HCT116 (cell line): ENCODE measurements around the gene BPIFB1. TPM values are rescaled to one million over a fixed set of nuclear protein-coding genes. Genes with fewer than 3 reads are reported as not detected.

Experiments used
- ATAC-seq: fragments of 200-7000 bp; cut with Tn5 transposase; 2 replicates; pipeline ENCODE4 v1.9.1; 2020; ENCODE audit warnings: mild to moderate bottlenecking, moderate library complexity
- BruUV-seq: library from RNA; stranded (reverse); fragments of 400-500 nt; replicated peaks from 2 replicates; lab custom pipeline; 2021; lab: Mats Ljungman, UMichigan
- CTCF ChIA-PET: fragments of 300-600 bp; sonication (Branson Sonifier 250); formaldehyde crosslinking; loops from one replicate; lab custom pipeline; 2021; ENCODE audit warnings: antibody characterized with exemption; lab: Charles Lee
- POLR2A ChIA-PET: fragments of 300-600, 350-600 bp; sonication (Branson Sonifier 250); formaldehyde crosslinking; loops from one replicate; lab custom pipeline; 2021; ENCODE audit warnings: antibody characterized with exemption; lab: Charles Lee
- RAD21 ChIA-PET, 2 experiments: fragments of 300-600 bp; sonication (Branson Sonifier 250); formaldehyde crosslinking; loops; one replicate each; lab custom pipeline; 2023; ENCODE audit warnings: low total read pairs in 2 of 2; ENCODE audit not compliant: uncharacterized antibody in 2 of 2, unreplicated experiment in 2 of 2, low non-redundant PET in 1 of 2; lab: Charles Lee
- DNase-seq: peaks from one replicate; pipeline ENCODE4 v3.0.0-alpha.2; 2010; ENCODE audit warnings: low read depth, low spot score
- H2AFZ ChIP-seq: fragments of 200-600 bp; shearing (Covaris generic), sonication (generic); 2 replicates; pipeline ENCODE4 v1.6.1; 2017; ENCODE audit warnings: low read depth, mixed run types, mixed read lengths, antibody characterized with exemption, low read length; ENCODE audit not compliant: poor library complexity, severe bottlenecking
- H3K27ac ChIP-seq: 2 replicates; pipeline ENCODE4 v1.5.1; 2012; ENCODE audit warnings: low read depth, low read length
- H3K27me3 ChIP-seq: fragments of 200-600 bp; sonication (generic); 2 replicates; pipeline ENCODE4 v1.6.1; 2016; ENCODE audit warnings: mixed run types, low read length, mixed read lengths; ENCODE audit not compliant: insufficient read depth
- H3K36me3 ChIP-seq, 2 experiments: fragments of 200-500 bp in 1 of 2; fragments of 200-600 bp in 1 of 2; sonication (Bioruptor generic) in 1 of 2; sonication (generic) in 1 of 2; 2 replicates each; pipeline versions ENCODE4 v1.5.1 to v1.6.1; 2014 to 2016; ENCODE audit warnings: low read length in 2 of 2, inconsistent platforms in 1 of 2, mixed read lengths in 1 of 2, mixed run types in 1 of 2; ENCODE audit not compliant: insufficient read depth in 2 of 2, control insufficient read depth in 1 of 2
- H3K4me1 ChIP-seq, 2 experiments: fragments of 200-600 bp in 1 of 2; sonication (generic) in 1 of 2; 2 replicates each; pipeline versions ENCODE4 v1.5.1 to v1.6.1; 2012 to 2017; ENCODE audit warnings: low read length in 2 of 2, inconsistent platforms in 1 of 2, mild to moderate bottlenecking in 1 of 2, mixed read lengths in 1 of 2, mixed run types in 1 of 2, moderate library complexity in 1 of 2; ENCODE audit not compliant: insufficient read depth in 2 of 2, control insufficient read depth in 1 of 2
- H3K4me2 ChIP-seq: fragments of 200-600 bp; sonication (generic); 2 replicates; pipeline ENCODE4 v1.6.1; 2017; ENCODE audit warnings: mixed run types, low read length, mixed read lengths
- H3K4me3 ChIP-seq, 2 experiments: fragments of 200-600 bp in 1 of 2; sonication (generic) in 1 of 2; replicated peaks in 1 of 2; 2 replicates each; pipeline ENCODE4 v1.5.1; 2011 to 2016; ENCODE audit warnings: low read length in 2 of 2, control low read depth in 1 of 2, low read depth in 1 of 2, mild to moderate bottlenecking in 1 of 2, mixed read lengths in 1 of 2, mixed run types in 1 of 2
- H3K79me2 ChIP-seq: fragments of 200-600 bp; sonication (generic); 2 replicates; pipeline ENCODE4 v1.6.1; 2017; ENCODE audit warnings: mild to moderate bottlenecking, mixed run types, low read length, moderate library complexity, mixed read lengths; ENCODE audit not compliant: insufficient read depth
- H3K9ac ChIP-seq: fragments of 200-600 bp; sonication (generic); 2 replicates; pipeline ENCODE4 v1.6.1; 2016; ENCODE audit warnings: low read length, mixed read lengths
- H3K9me2 ChIP-seq: fragments of 200-600 bp; sonication (generic), shearing (Covaris generic); 2 replicates; pipeline ENCODE4 v1.6.1; 2017; ENCODE audit warnings: mixed run types, mild to moderate bottlenecking, moderate library complexity; ENCODE audit not compliant: insufficient read depth
- H3K9me3 ChIP-seq, 2 experiments: fragments of 200-500 bp in 1 of 2; fragments of 200-600 bp in 1 of 2; sonication (Bioruptor generic) in 1 of 2; sonication (generic) in 1 of 2; 2 replicates each; pipeline ENCODE4 v1.6.1; 2014 to 2017; ENCODE audit warnings: low read length in 2 of 2, mixed read lengths in 2 of 2, inconsistent platforms in 1 of 2, low read depth in 1 of 2, mild to moderate bottlenecking in 1 of 2, mixed run types in 1 of 2, moderate library complexity in 1 of 2; ENCODE audit not compliant: control insufficient read depth in 1 of 2, insufficient read depth in 1 of 2
- H4K20me1 ChIP-seq: fragments of 200-600 bp; sonication (generic), shearing (Covaris generic); 2 replicates; pipeline ENCODE4 v1.6.1; 2017; ENCODE audit warnings: mixed run types, mild to moderate bottlenecking, moderate library complexity; ENCODE audit not compliant: insufficient read depth
- CEBPB ChIP-seq: IDR thresholded peaks from 2 replicates; pipeline ENCODE4 v1.6.1; 2012; ENCODE audit warnings: low read depth
- EGR1 ChIP-seq: IDR thresholded peaks from 2 replicates; pipeline ENCODE4 v1.6.1; 2012; ENCODE audit warnings: low read depth
- ELF1 ChIP-seq: IDR thresholded peaks from 2 replicates; pipeline ENCODE4 v1.6.1; 2012; ENCODE audit warnings: low read depth, borderline replicate concordance
- EZH2 ChIP-seq: fragments of 200-600 bp; sonication (generic); IDR thresholded peaks from 2 replicates; pipeline ENCODE4 v1.6.1; 2017; ENCODE audit warnings: antibody characterized with exemption, mixed run types
- EZH2phosphoT487 ChIP-seq: fragments of 200-600 bp; IDR thresholded peaks from 2 replicates; pipeline ENCODE4 v1.6.1; 2018; ENCODE audit warnings: antibody characterized with exemption, borderline replicate concordance
- FOSL1 ChIP-seq: IDR thresholded peaks from 2 replicates; pipeline ENCODE4 v1.6.1; 2012; ENCODE audit warnings: low read depth
- POLR2AphosphoS5 ChIP-seq: IDR thresholded peaks from 2 replicates; pipeline ENCODE4 v1.6.1; 2011; ENCODE audit warnings: mild to moderate bottlenecking, low read depth, low read length, moderate library complexity
- SIN3A ChIP-seq: IDR thresholded peaks from 2 replicates; pipeline ENCODE4 v1.6.1; 2012; ENCODE audit warnings: low read depth
- TCF7L2 ChIP-seq: IDR thresholded peaks from 2 replicates; pipeline ENCODE4 v1.7.0; 2011; ENCODE audit warnings: borderline replicate concordance, inconsistent platforms; ENCODE audit not compliant: insufficient read depth, insufficient read length; ENCODE audit errors: extremely low read depth
- ZFX ChIP-seq: fragments of 450-650 bp; IDR thresholded peaks from 2 replicates; pipeline ENCODE4 v1.6.1; 2017
- intact Hi-C: fragments of 100-400 bp; cut with micrococcal nuclease; formaldehyde crosslinking; loops from 2 replicates; pipeline ENCODE4 v1.10.0; 2022
- total RNA-seq: library from RNA; stranded (reverse); gene quantifications from one replicate; pipeline ENCODE4 v1.2.1, GENCODE V29; 2021; ENCODE audit not compliant: unreplicated experiment
- TF ChIP-seq, protein P1 (sequence below): IDR thresholded peaks from 2 replicates; pipeline ENCODE4 v1.6.1; 2012
- TF ChIP-seq, protein P2 (sequence below): IDR thresholded peaks from 2 replicates; pipeline ENCODE4 v1.6.1; 2012; ENCODE audit warnings: low read depth

The BPIFB1 gene
- total RNA-seq, 1 experiment from 2014 or later, result 0.17 TPM

DNA sequence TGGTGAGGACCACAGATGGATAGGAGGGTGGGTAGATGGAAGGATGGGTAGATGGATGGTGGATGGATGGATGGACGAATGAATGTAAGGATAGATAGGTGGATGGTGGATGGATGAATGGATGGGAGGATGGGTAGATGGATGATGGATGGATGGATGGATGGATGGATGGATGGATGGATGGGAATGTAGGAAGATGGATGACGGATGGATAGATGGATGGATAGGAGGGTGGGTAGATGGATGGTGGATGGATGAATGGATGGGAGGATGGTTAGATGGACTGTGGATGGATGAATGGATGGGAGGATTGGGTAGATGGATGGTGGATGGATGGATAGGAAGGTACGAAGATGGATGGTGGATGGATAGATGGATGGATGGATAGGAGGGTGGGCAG, 51.1 kb downstream of the BPIFB1 start:
- no peaks in the 10 kb centered on the region for H3K4me1 ChIP-seq
- no peaks in the 10 kb centered on the region for H3K36me3 ChIP-seq
- no peak overlapping the region for H3K4me3 ChIP-seq
- H3K9me2 ChIP-seq, result no peaks in the 10 kb centered on the region
- H3K27ac ChIP-seq, result no peak overlapping the region
- CTCF ChIA-PET, result no interaction called here
- no peak overlapping the region for H2AFZ ChIP-seq
- RAD21 ChIA-PET, result no interaction called here
- ATAC-seq (no peak), DNase-seq (no peak)
- intact Hi-C loops, result no loop called here
- H3K4me2 ChIP-seq, result no peak overlapping the region
- no peaks in the 10 kb centered on the region for H3K9me3 ChIP-seq
- H4K20me1 ChIP-seq, result no peaks in the 10 kb centered on the region
- no peak overlapping the region for H3K9ac ChIP-seq
- POLR2A ChIA-PET, result no interaction called here
- no peak for TF ChIP-seq EGR1
- TF ChIP-seq, protein P1, sequence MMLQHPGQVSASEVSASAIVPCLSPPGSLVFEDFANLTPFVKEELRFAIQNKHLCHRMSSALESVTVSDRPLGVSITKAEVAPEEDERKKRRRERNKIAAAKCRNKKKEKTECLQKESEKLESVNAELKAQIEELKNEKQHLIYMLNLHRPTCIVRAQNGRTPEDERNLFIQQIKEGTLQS, result no peak
- TF ChIP-seq ELF1, result no peak
- TF ChIP-seq, protein P2, sequence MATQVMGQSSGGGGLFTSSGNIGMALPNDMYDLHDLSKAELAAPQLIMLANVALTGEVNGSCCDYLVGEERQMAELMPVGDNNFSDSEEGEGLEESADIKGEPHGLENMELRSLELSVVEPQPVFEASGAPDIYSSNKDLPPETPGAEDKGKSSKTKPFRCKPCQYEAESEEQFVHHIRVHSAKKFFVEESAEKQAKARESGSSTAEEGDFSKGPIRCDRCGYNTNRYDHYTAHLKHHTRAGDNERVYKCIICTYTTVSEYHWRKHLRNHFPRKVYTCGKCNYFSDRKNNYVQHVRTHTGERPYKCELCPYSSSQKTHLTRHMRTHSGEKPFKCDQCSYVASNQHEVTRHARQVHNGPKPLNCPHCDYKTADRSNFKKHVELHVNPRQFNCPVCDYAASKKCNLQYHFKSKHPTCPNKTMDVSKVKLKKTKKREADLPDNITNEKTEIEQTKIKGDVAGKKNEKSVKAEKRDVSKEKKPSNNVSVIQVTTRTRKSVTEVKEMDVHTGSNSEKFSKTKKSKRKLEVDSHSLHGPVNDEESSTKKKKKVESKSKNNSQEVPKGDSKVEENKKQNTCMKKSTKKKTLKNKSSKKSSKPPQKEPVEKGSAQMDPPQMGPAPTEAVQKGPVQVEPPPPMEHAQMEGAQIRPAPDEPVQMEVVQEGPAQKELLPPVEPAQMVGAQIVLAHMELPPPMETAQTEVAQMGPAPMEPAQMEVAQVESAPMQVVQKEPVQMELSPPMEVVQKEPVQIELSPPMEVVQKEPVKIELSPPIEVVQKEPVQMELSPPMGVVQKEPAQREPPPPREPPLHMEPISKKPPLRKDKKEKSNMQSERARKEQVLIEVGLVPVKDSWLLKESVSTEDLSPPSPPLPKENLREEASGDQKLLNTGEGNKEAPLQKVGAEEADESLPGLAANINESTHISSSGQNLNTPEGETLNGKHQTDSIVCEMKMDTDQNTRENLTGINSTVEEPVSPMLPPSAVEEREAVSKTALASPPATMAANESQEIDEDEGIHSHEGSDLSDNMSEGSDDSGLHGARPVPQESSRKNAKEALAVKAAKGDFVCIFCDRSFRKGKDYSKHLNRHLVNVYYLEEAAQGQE, result no peak
- no peak for TF ChIP-seq TCF7L2
- TF ChIP-seq EZH2, result no peak
- TF ChIP-seq SIN3A, result no peak
- TF ChIP-seq CEBPB, result no peak
- TF ChIP-seq EZH2phosphoT487, result no peak
- no peak for TF ChIP-seq FOSL1
- TF ChIP-seq POLR2AphosphoS5, result no peak
- TF ChIP-seq ZFX, result no peak
- no TSS peak for BruUV-seq
- H3K27me3 ChIP-seq, result no peaks in the 10 kb centered on the region
- H3K79me2 ChIP-seq, result no peaks in the 10 kb centered on the region
